ENCODE data around the gene HCN2. TPM values are rescaled to one million over a fixed set of nuclear protein-coding genes. Genes with fewer than 3 reads are reported as not detected.

HCN2 gene
- total and polyA plus RNA-seq, 2 of the 8 experiments (the other 6 are each of a cell fraction or from before 2014, with no cell fraction given) = 1.0 to 4.0 TPM

GRCh38 chr19:664913-665443 is 75.3 kb downstream of the HCN2 start (continued):
- TF ChIP-seq GTF2F1 (IDR thresholded peaks at IDR 0.05; ENCODE audit: borderline replicate concordance, low read depth, low read length) (no peak), CEBPB (IDR thresholded peaks at IDR 0.05; ENCODE audit: low read depth, low read length) (no peak), MAFK (IDR thresholded peaks at IDR 0.05; ENCODE audit: low read depth, low read length) (no peak), SRF (IDR thresholded peaks at IDR 0.05; ENCODE audit: low read depth, low read length) (no peak), RXRA (IDR thresholded peaks at IDR 0.05; ENCODE audit: insufficient read depth, low read depth, low read length) (no peak), SUZ12 (IDR thresholded peaks at IDR 0.05; ENCODE audit: low read length) (no peak), SAP30 (IDR thresholded peaks at IDR 0.05; ENCODE audit: insufficient read depth, insufficient replicate concordance, low read length) (no peak), SP4 (IDR thresholded peaks at IDR 0.05; ENCODE audit: low read length) (no peak), CBX5 (IDR thresholded peaks at IDR 0.05; ENCODE audit: low read depth, low read length) (no peak)
- TF ChIP-seq, protein P1, sequence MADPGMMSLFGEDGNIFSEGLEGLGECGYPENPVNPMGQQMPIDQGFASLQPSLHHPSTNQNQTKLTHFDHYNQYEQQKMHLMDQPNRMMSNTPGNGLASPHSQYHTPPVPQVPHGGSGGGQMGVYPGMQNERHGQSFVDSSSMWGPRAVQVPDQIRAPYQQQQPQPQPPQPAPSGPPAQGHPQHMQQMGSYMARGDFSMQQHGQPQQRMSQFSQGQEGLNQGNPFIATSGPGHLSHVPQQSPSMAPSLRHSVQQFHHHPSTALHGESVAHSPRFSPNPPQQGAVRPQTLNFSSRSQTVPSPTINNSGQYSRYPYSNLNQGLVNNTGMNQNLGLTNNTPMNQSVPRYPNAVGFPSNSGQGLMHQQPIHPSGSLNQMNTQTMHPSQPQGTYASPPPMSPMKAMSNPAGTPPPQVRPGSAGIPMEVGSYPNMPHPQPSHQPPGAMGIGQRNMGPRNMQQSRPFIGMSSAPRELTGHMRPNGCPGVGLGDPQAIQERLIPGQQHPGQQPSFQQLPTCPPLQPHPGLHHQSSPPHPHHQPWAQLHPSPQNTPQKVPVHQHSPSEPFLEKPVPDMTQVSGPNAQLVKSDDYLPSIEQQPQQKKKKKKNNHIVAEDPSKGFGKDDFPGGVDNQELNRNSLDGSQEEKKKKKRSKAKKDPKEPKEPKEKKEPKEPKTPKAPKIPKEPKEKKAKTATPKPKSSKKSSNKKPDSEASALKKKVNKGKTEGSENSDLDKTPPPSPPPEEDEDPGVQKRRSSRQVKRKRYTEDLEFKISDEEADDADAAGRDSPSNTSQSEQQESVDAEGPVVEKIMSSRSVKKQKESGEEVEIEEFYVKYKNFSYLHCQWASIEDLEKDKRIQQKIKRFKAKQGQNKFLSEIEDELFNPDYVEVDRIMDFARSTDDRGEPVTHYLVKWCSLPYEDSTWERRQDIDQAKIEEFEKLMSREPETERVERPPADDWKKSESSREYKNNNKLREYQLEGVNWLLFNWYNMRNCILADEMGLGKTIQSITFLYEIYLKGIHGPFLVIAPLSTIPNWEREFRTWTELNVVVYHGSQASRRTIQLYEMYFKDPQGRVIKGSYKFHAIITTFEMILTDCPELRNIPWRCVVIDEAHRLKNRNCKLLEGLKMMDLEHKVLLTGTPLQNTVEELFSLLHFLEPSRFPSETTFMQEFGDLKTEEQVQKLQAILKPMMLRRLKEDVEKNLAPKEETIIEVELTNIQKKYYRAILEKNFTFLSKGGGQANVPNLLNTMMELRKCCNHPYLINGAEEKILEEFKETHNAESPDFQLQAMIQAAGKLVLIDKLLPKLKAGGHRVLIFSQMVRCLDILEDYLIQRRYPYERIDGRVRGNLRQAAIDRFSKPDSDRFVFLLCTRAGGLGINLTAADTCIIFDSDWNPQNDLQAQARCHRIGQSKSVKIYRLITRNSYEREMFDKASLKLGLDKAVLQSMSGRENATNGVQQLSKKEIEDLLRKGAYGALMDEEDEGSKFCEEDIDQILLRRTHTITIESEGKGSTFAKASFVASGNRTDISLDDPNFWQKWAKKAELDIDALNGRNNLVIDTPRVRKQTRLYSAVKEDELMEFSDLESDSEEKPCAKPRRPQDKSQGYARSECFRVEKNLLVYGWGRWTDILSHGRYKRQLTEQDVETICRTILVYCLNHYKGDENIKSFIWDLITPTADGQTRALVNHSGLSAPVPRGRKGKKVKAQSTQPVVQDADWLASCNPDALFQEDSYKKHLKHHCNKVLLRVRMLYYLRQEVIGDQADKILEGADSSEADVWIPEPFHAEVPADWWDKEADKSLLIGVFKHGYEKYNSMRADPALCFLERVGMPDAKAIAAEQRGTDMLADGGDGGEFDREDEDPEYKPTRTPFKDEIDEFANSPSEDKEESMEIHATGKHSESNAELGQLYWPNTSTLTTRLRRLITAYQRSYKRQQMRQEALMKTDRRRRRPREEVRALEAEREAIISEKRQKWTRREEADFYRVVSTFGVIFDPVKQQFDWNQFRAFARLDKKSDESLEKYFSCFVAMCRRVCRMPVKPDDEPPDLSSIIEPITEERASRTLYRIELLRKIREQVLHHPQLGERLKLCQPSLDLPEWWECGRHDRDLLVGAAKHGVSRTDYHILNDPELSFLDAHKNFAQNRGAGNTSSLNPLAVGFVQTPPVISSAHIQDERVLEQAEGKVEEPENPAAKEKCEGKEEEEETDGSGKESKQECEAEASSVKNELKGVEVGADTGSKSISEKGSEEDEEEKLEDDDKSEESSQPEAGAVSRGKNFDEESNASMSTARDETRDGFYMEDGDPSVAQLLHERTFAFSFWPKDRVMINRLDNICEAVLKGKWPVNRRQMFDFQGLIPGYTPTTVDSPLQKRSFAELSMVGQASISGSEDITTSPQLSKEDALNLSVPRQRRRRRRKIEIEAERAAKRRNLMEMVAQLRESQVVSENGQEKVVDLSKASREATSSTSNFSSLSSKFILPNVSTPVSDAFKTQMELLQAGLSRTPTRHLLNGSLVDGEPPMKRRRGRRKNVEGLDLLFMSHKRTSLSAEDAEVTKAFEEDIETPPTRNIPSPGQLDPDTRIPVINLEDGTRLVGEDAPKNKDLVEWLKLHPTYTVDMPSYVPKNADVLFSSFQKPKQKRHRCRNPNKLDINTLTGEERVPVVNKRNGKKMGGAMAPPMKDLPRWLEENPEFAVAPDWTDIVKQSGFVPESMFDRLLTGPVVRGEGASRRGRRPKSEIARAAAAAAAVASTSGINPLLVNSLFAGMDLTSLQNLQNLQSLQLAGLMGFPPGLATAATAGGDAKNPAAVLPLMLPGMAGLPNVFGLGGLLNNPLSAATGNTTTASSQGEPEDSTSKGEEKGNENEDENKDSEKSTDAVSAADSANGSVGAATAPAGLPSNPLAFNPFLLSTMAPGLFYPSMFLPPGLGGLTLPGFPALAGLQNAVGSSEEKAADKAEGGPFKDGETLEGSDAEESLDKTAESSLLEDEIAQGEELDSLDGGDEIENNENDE (IDR thresholded peaks at IDR 0.05; ENCODE audit: insufficient replicate concordance, low read length) = no peak
- TF ChIP-seq, protein P2, sequence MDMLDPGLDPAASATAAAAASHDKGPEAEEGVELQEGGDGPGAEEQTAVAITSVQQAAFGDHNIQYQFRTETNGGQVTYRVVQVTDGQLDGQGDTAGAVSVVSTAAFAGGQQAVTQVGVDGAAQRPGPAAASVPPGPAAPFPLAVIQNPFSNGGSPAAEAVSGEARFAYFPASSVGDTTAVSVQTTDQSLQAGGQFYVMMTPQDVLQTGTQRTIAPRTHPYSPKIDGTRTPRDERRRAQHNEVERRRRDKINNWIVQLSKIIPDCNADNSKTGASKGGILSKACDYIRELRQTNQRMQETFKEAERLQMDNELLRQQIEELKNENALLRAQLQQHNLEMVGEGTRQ (IDR thresholded peaks at IDR 0.05; ENCODE audit: low read length) = no peak
